ENCODE measurements around the gene NR6A1.

- TF ChIP-seq EZH2phosphoT487 (IDR thresholded peaks at IDR 0.05) (no peak), CTCF (IDR thresholded peaks at IDR 0.05) (no peak)
These were observed 141.5 kb downstream of the NR6A1 start for GRCh38 chr9:124629600-124629999.

Data from neural progenitor cell (in vitro differentiated cells).